Testis (tissue), 3 donors: ENCODE data around the gene CCL18. TPM values are rescaled to one million over a fixed set of nuclear protein-coding genes. Genes with fewer than 3 reads are reported as not detected.
"Not testable (repeated sequence)": the region's sequence is repeated elsewhere in the genome, so short reads cannot be mapped to it uniquely, and the experiment has no call there.

ENCODE experiments used
- DNase-seq: peaks from one replicate; pipeline ENCODE4 v3.0.0-alpha.2; 2019
- H3K27ac ChIP-seq, 2 donors: fragments of 200-600 bp; sonication (generic); one replicate each; pipeline ENCODE4 v1.5.1; 2019
- H3K27me3 ChIP-seq: fragments of 200-600 bp; sonication (generic); one replicate; pipeline ENCODE4 v1.5.1; 2019
- H3K36me3 ChIP-seq: fragments of 200-600 bp; sonication (generic); one replicate; pipeline ENCODE4 v1.5.1; 2017; ENCODE audit warnings: low read depth; ENCODE audit errors: missing control alignments
- H3K4me1 ChIP-seq: fragments of 200-600 bp; sonication (generic); one replicate; pipeline ENCODE4 v1.5.1; 2019
- H3K4me3 ChIP-seq, 2 donors: fragments of 200-600 bp; sonication (generic); one replicate each; pipeline ENCODE4 v1.5.1; 2017 to 2019
- H3K9me3 ChIP-seq: fragments of 200-600 bp; sonication (generic); one replicate; pipeline ENCODE4 v1.5.1; 2017
- CTCF ChIP-seq, 3 experiments: fragments of 450-650 bp in 2 of 3; fragments of 200-600 bp in 1 of 3; sonication (generic) in 1 of 3; IDR thresholded peaks; one replicate each; pipeline ENCODE4 v1.5.1; 2016 to 2019; ENCODE audit warnings: antibody characterized with exemption in 3 of 3, mild to moderate bottlenecking in 2 of 3, moderate library complexity in 1 of 3
- POLR2A ChIP-seq: fragments of 450-650 bp; IDR thresholded peaks from one replicate; pipeline ENCODE4 v1.6.1; 2017; ENCODE audit warnings: antibody characterized with exemption, mild to moderate bottlenecking, moderate library complexity
- WGBS, 2 donors: methylation state at CpG; one replicate each; pipeline ENCODE4 v1.1.5; 2018; 5-methylcytosine and 5-hydroxymethylcytosine counted together
- intact Hi-C: fragments of 100-400 bp; cut with DNase I; formaldehyde crosslinking; loops from one replicate; pipeline ENCODE4 v1.15.1; 2023; ENCODE audit warnings: low total_unique reads
- polyA plus RNA-seq: library from polyadenylated mRNA; stranded (reverse); fragments of 350-450 nt; fragmentation: Illumina TruSeq; extraction: RNeasy Lipid Tissue Mini Kit (QIAGEN cat#74804); gene quantifications from one replicate; pipeline ENCODE4 v1.2.3, GENCODE V29; 2014; ENCODE audit warnings: low read depth, low replicate concordance; ENCODE audit not compliant: insufficient read depth
- total RNA-seq, 2 donors: library from RNA; depleted of rRNA; stranded (reverse); fragments of >200 nt; gene quantifications; one replicate each; pipeline ENCODE4 v1.2.3, GENCODE V29; 2016

CCL18 gene
- total and polyA plus RNA-seq, 3 donors from 2014 or later = 0.99 to 6.8 (median 3.0) TPM

DNA sequence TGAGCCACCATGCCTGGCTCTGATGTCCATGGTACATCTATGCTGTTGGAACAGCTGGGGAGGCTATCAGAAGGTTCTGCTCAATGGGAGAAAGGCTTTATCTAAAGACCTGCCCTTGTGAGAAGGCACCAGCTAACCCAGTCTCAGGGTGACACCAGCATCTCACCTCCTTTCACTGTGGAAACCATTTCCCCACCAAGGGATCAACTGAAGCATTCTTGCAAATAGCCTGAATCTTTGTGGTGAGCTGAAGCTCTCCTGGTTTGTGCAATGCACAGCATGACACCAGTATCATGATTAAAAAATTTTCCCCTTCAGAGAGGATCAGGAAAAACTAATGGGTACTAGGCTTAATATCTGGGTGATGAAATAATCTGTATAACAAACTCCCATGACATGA is 5.1 kb downstream of the CCL18 start:
- Histone ChIP-seq H3K9me3 (no peaks in the 10 kb centered on the region), H3K36me3 (no peaks in the 10 kb centered on the region), H3K27me3 (no peaks in the 10 kb centered on the region), H3K27ac (no peak overlapping the region), H3K4me3 (no peak overlapping the region), H3K4me1 (no peaks in the 10 kb centered on the region)
- DNase-seq = no peak
- intact Hi-C loops = no loop called here
- no peak for TF ChIP-seq CTCF (IDR thresholded peaks at IDR 0.05)
- no peak for TF ChIP-seq POLR2A

DNA sequence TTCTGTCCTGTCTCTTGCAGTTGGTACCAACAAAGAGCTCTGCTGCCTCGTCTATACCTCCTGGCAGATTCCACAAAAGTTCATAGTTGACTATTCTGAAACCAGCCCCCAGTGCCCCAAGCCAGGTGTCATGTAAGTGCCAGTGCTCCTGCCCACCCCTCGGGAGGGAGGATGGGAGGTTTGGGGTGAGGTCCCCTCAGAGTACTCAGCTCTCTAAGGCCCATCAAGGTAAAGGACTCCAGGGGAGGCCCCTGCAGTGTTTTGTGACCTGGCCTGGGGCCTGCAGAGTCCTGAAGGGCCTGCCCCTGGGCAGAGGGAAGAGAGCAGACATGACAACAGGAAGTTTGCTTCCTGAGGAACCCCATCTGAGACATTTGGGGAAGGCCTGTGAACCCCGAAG is 6.4 kb downstream of the CCL18 start:
- intact Hi-C loops = no loop called here
- Histone ChIP-seq H3K27me3 (no peaks in the 10 kb centered on the region), H3K9me3 (no peaks in the 10 kb centered on the region), H3K36me3 (no peaks in the 10 kb centered on the region), H3K4me3 (no peak overlapping the region), H3K4me1 (no peaks in the 10 kb centered on the region), H3K27ac (no peak overlapping the region)
- 65 to 83% methylated on average over 2 to 3 of the region's 3 CpGs for WGBS, 2 donors
- TF ChIP-seq POLR2A (no peak), CTCF (IDR thresholded peaks at IDR 0.05) (no peak)
- DNase-seq = no peak

DNA sequence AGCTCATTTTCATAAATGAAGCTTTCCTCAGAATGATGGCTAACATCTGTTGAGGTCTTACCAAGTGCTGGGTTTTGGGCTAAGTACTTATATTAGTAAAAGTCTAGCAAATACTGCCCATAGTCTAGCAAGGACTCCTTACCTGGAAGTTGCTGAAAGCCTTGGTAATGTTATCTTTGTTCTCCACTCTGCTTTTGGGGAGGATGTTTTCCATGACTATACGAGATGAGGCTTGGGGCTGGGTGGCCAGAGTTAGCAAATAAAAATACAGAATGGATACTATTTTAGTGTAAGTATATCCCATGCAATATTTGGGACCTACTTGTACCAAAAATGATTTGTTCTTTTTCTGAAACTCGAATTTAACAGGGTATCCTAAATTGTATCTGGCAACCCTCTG is 7.7 kb downstream of the CCL18 start:
- H3K4me3 ChIP-seq = no peak overlapping the region
- intact Hi-C loops = no loop called here
- H3K27me3 ChIP-seq = no peaks in the 10 kb centered on the region
- no peaks in the 10 kb centered on the region for H3K9me3 ChIP-seq
- no peak overlapping the region for H3K27ac ChIP-seq
- no peaks in the 10 kb centered on the region for H3K36me3 ChIP-seq
- no peak for DNase-seq
- 56 to 65% methylated on average over 2 of the region's 2 CpGs for WGBS, 2 donors
- TF ChIP-seq POLR2A (no peak), CTCF (IDR thresholded peaks at IDR 0.05) (no peak)
- H3K4me1 ChIP-seq = no peaks in the 10 kb centered on the region

- no peak overlapping the region for H3K4me3 ChIP-seq
- intact Hi-C loops = no loop called here
- H3K9me3 ChIP-seq = no peaks in the 10 kb centered on the region
- peak; percentile 73 for DNase-seq
- no peaks in the 10 kb centered on the region for H3K27me3 ChIP-seq
- no peak overlapping the region for H3K27ac ChIP-seq
- WGBS, 2 donors = 25 to 37% methylated on average over 12 of the region's 12 CpGs
- no peaks in the 10 kb centered on the region for H3K4me1 ChIP-seq
- no peaks in the 10 kb centered on the region for H3K36me3 ChIP-seq
- TF ChIP-seq POLR2A (no peak), CTCF (IDR thresholded peaks at IDR 0.05) (peak; percentile 10 to 72 (median 48))
Measured at GRCh38 chr17:36072431-36073121, 8.5 kb downstream of the CCL18 start.

DNA sequence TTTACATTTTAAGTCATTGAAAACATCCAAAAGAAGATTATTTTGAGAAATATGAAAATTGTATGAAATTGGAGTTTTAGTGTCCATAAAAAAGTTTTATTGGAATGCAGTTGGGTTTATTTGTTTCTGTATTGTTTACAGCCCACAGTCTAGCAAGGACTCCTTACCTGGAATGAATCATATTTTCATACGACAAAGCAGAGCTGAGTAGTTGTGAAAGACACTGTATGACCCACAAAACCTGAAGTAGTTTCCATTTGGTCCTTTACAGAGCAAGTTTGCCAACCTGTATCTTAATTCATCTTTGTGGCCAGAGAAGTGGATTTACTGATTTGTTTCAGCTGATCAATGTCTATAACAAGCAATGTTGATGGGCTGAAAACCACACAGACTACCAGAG is 10.3 kb downstream of the CCL18 start:
- Histone ChIP-seq H3K9me3 (no peaks in the 10 kb centered on the region), H3K27ac (no peak overlapping the region), H3K27me3 (no peaks in the 10 kb centered on the region), H3K4me3 (no peak overlapping the region), H3K36me3 (no peaks in the 10 kb centered on the region), H3K4me1 (no peaks in the 10 kb centered on the region)
- intact Hi-C loops = no loop called here
- no peak for DNase-seq
- TF ChIP-seq POLR2A (no peak), CTCF (IDR thresholded peaks at IDR 0.05) (no peak)
- 86 to 100% methylated on average over 1 of the region's 1 CpG for WGBS, 2 donors

DNA sequence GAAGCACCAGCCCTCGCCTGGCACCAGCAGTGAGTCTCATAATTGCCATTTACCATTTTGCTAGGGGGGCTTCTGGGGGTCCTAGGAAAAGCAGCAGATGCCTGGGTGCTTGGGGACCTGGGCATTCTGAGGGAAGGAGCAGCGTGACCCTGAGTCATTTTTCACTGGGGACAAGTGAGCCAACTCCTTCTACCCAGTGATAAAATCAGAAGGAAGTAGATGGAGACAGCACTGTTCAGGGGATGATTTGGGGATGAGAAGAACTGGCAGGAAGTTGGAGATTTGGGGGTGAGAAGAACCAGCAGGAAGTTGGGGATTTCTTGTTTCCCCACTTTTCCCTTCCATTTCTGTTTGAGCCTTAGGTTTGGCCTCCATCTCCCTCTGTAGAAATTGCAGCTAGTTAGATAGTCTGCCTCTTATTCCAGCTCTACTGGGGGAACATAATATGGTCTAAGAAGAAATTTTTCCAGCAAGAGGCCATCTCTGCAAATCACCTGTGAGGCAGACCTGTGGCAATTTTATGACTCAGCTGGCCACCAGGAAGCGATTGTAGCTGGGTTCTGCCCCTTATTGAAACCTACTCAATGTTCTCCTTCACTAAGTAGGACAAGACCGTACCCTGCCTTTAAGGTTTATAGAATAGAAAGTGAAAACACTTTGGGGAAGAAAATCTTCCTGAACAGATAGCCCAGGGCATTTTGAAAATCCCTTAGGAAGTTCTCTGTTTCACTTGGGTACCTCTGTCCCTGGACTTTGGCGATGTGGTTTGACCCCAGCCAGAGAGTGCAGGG is 17.8 kb downstream of the CCL18 start:
- H3K27ac ChIP-seq, H3K4me3 ChIP-seq, H3K27me3 ChIP-seq, H3K36me3 ChIP-seq, H3K9me3 ChIP-seq, intact Hi-C loops, DNase-seq, H3K4me1 ChIP-seq: not testable (repeated sequence)
- 78 to 88% methylated on average over 3 to 5 of the region's 5 CpGs for WGBS, 2 donors

- H3K4me3 ChIP-seq, intact Hi-C loops, H3K4me1 ChIP-seq, H3K27ac ChIP-seq, H3K36me3 ChIP-seq, DNase-seq, H3K9me3 ChIP-seq, H3K27me3 ChIP-seq: not testable (repeated sequence)
- WGBS, 2 donors = 70 to 72% methylated on average over 7 to 8 of the region's 8 CpGs
Measured at GRCh38 chr17:36082482-36083120, 18.5 kb downstream of the CCL18 start.
